ENCODE results near the gene KNG1.

Gene KNG1

GRCh38 chr3:186772701-186773417 is 55.7 kb downstream of the KNG1 start:
- Histone ChIP-seq H3K9me3 (ENCODE audit: control insufficient read depth, insufficient read depth, low read length) (no peaks in the 10 kb centered on the region), H3K9ac (ENCODE audit: low read depth, low read length) (peak overlapping the region; percentile 45; the same call in 1 of the 2 replicates), H3K4me1 (ENCODE audit: insufficient read depth, low read length) (peaks cover 10% of the 10 kb centered on the region; the same call in 1 of the 2 replicates), H3K36me3 (ENCODE audit: insufficient read depth, low read length) (no peaks in the 10 kb centered on the region)

- no peak overlapping the region for H3K9ac ChIP-seq (ENCODE audit: low read depth, low read length)
- H3K9me3 ChIP-seq (ENCODE audit: control insufficient read depth, insufficient read depth, low read length) = no peaks in the 10 kb centered on the region
- no peaks in the 10 kb centered on the region for H3K36me3 ChIP-seq (ENCODE audit: insufficient read depth, low read length)
- H3K4me1 ChIP-seq (ENCODE audit: insufficient read depth, low read length) = peaks cover 10% of the 10 kb centered on the region; the same call in 1 of the 2 replicates
These were observed 58.8 kb downstream of the KNG1 start for GRCh38 chr3:186775999-186776398.

DNA sequence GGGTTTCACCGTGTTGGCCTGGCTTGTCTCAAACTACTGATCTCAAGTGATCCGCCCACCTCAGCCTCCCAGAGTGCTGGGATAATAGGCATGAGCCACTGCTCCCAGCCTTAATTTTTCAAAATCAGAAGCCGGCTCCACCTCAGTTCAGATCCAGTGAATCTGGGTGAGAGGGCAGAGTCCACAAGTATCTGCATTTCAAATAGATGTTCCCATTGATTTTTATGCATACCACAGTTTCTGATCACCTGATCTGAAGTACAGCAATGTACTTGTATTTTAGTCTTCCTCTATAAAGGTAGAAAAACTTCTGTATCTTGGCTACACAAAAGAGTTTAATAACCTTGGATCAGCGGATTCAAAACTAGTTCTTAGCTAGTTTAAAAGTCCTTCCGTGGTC is 62.0 kb downstream of the KNG1 start:
- peaks cover 8% of the 10 kb centered on the region for H3K4me1 ChIP-seq (ENCODE audit: insufficient read depth, low read length)

DNA sequence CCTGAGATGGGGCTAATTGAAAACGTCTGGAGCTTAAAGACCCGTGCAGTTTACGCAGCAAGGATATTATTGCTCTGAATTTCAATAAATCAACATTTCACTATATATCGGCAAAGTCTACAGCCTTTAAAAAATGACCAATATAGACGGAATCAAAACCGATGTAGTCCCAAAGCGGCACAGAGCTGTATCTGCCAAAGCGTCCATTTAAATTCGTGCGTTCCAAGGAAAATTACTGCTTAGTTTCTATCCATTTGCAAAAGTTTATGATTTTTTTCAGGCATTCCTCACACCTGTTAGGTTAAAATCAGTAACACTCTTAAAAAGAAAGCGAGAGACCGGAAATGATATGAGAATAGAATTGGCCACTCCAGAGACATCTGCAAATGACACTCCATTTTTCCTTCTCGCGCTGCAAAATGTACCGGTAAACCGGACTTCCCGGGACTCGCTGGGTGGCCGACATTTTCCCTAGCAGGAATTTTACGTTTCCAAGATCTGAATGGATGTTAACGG is 65.4 kb downstream of the KNG1 start:
- H3K4me1 ChIP-seq (ENCODE audit: insufficient read depth, low read length) = peaks cover 2% of the 10 kb centered on the region; the same call in 1 of the 2 replicates
- H3K9me3 ChIP-seq (ENCODE audit: control insufficient read depth, insufficient read depth, low read length) = no peaks in the 10 kb centered on the region
- peaks cover 35% of the 10 kb centered on the region for H3K36me3 ChIP-seq (ENCODE audit: insufficient read depth, low read length)
- H3K9ac ChIP-seq (ENCODE audit: low read depth, low read length) = peak overlapping the region; percentile 99

More for the DNA sequence above, 62.0 kb downstream of the KNG1 start:
- Histone ChIP-seq H3K9me3 (ENCODE audit: control insufficient read depth, insufficient read depth, low read length) (no peaks in the 10 kb centered on the region), H3K9ac (ENCODE audit: low read depth, low read length) (no peak overlapping the region), H3K36me3 (ENCODE audit: insufficient read depth, low read length) (peaks cover under 1% of the 10 kb centered on the region; the same call in 1 of the 2 replicates)

DNA sequence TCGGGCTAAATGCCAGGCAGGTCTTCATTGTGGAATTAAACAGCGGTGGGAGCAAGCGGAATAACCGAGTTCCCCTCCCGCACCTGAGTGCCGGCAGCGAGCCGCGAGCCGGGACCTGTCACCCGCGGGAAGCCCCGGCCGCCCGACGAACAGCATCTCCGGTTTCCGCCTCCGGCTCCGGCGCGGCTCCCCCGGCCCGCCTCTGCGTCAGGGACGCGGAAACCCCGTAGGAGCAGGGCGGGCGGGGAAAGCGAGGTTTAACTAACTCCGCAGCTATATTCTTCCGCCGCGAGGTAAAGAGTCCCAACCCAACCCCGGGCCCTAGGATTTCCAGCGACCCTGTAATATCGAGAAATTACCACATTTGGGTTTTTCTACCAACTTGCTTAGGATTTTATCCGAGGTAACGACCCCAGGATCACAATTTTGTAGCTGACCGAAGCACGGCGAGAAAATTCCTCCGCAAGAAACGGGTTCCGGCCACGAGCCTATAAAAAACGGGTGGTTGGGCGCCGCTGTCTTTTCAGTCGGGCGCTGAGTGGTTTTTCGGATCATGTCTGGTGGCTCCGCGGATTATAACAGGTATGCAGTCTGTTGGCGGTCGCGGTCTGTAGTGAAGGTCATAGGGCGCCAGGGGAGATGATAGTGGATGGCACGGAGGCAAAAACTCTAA is 66.0 kb downstream of the KNG1 start, which contains the start of gene EIF4A2:
Gene EIF4A2, plus strand, starts transcription at position 520 of the 673 bp plus-strand sequence. Its CDS starts 34 bp downstream, at position 554.
- Histone ChIP-seq H3K4me1 (ENCODE audit: insufficient read depth, low read length) (peaks cover 2% of the 10 kb centered on the region; the same call in 1 of the 2 replicates), H3K9me3 (ENCODE audit: control insufficient read depth, insufficient read depth, low read length) (no peaks in the 10 kb centered on the region)

DNA sequence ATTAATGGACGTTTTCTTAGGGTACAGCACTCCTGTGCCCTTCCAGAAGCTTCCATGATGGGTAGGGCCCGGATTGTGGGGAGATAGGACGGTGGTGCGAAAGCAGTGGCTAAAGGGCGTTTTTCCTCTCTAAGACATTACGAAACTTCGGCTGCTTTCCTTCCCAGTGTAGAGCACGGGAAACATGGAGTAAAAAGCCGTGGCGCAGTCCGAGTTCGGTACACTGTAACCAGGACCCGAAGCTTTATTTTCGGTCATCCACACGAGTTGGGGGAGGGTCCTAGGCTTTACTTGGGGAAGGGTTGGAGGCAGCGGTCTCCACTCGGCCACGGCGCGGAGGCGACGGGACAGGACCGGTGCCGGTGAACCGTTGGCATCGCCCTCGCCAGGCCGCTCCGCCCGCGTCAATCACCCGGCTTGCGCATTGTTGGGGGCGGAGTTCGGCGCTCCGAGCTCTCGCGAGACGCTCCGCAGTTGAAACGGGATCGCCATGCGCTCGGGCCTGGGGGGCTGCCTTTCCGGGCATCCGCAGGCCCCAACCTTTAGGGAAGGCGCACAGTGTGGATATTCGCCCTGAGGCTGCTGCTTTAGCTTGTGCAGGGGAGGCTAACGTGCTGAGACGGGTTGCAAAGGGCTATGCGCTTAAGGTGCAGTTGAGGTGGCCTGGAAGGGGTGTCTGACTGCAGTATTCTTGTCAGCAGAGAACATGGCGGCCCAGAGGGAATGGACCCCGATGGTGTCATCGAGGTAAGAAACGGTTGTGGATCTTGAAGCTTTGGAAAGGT is 66.8 kb downstream of the KNG1 start:
- H3K9me3 ChIP-seq (ENCODE audit: control insufficient read depth, insufficient read depth, low read length) = no peaks in the 10 kb centered on the region
- H3K9ac ChIP-seq (ENCODE audit: low read depth, low read length) = peak overlapping the region; percentile 99
- H3K4me1 ChIP-seq (ENCODE audit: insufficient read depth, low read length) = peaks cover 2% of the 10 kb centered on the region; the same call in 1 of the 2 replicates
- peaks cover 47% of the 10 kb centered on the region for H3K36me3 ChIP-seq (ENCODE audit: insufficient read depth, low read length)

More for the DNA sequence above, 66.0 kb downstream of the KNG1 start, which contains the start of gene EIF4A2:
- peaks cover 41% of the 10 kb centered on the region for H3K36me3 ChIP-seq (ENCODE audit: insufficient read depth, low read length)
- peak within 1 kb of the TSS; percentile 99 for H3K9ac ChIP-seq (ENCODE audit: low read depth, low read length)

- no peaks in the 10 kb centered on the region for H3K9me3 ChIP-seq (ENCODE audit: control insufficient read depth, insufficient read depth, low read length)
- peaks cover 2% of the 10 kb centered on the region; the same call in 1 of the 2 replicates for H3K4me1 ChIP-seq (ENCODE audit: insufficient read depth, low read length)
- H3K36me3 ChIP-seq (ENCODE audit: insufficient read depth, low read length) = peaks cover 50% of the 10 kb centered on the region
- H3K9ac ChIP-seq (ENCODE audit: low read depth, low read length) = peak overlapping the region; percentile 99
These were observed 67.8 kb downstream of the KNG1 start for GRCh38 chr3:186784820-186785494.

DNA sequence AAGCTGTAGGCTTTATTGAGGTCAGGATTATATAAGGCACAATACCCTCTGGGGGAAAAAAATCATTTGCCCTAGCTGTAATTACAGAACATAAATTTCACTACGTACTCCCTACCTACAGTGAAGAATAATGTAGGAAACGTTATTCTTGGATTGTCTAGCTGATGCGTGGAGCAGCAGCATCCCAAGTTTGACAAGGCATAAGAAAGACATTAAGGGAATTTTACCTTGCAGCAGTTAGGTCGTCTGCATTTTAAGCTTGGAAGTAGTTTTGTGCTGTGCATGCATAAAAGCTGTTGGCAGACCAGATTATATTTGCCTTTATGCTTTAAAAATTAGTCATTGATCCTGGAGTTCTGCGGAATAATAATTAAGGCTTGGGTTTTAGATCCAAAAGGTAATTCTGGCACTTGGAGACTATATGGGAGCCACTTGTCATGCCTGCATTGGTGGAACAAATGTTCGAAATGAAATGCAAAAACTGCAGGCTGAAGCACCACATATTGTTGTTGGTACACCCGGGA is 68.4 kb downstream of the KNG1 start:
- Histone ChIP-seq H3K9me3 (ENCODE audit: control insufficient read depth, insufficient read depth, low read length) (no peaks in the 10 kb centered on the region), H3K36me3 (ENCODE audit: insufficient read depth, low read length) (peaks cover 50% of the 10 kb centered on the region), H3K4me1 (ENCODE audit: insufficient read depth, low read length) (peaks cover 2% of the 10 kb centered on the region; the same call in 1 of the 2 replicates), H3K9ac (ENCODE audit: low read depth, low read length) (peak overlapping the region; percentile 99)

GRCh38 chr3:186786922-186787321 is 69.8 kb downstream of the KNG1 start:
- H3K36me3 ChIP-seq (ENCODE audit: insufficient read depth, low read length) = peaks cover 50% of the 10 kb centered on the region
- H3K9ac ChIP-seq (ENCODE audit: low read depth, low read length) = 0 out of 2 replicates have a peak overlapping the region, but pooled peaks have one; percentile 7

GRCh38 chr3:186787642-186788481 is 70.7 kb downstream of the KNG1 start:
- no peaks in the 10 kb centered on the region for H3K4me1 ChIP-seq (ENCODE audit: insufficient read depth, low read length)
- peaks cover 50% of the 10 kb centered on the region for H3K36me3 ChIP-seq (ENCODE audit: insufficient read depth, low read length)
- H3K9me3 ChIP-seq (ENCODE audit: control insufficient read depth, insufficient read depth, low read length) = no peaks in the 10 kb centered on the region
- no peak overlapping the region for H3K9ac ChIP-seq (ENCODE audit: low read depth, low read length)

More at GRCh38 chr3:186786922-186787321, 69.8 kb downstream of the KNG1 start:
- Histone ChIP-seq H3K9me3 (ENCODE audit: control insufficient read depth, insufficient read depth, low read length) (no peaks in the 10 kb centered on the region), H3K4me1 (ENCODE audit: insufficient read depth, low read length) (0 out of 2 replicates have a peak, but pooled peaks cover 1% of the 10 kb centered on the region)

- no peaks in the 10 kb centered on the region for H3K4me1 ChIP-seq (ENCODE audit: insufficient read depth, low read length)
- no peak overlapping the region for H3K9ac ChIP-seq (ENCODE audit: low read depth, low read length)
- peaks cover 50% of the 10 kb centered on the region for H3K36me3 ChIP-seq (ENCODE audit: insufficient read depth, low read length)
- no peaks in the 10 kb centered on the region for H3K9me3 ChIP-seq (ENCODE audit: control insufficient read depth, insufficient read depth, low read length)
These were observed 71.6 kb downstream of the KNG1 start for GRCh38 chr3:186788482-186789370.
